Smooth muscle cell (in vitro differentiated cells): ENCODE results near the gene FICD. TPM values are rescaled to one million over a fixed set of nuclear protein-coding genes. Genes with fewer than 3 reads are reported as not detected.
A peak's percentile ranks its signal among the peaks of the same experiment; 100 is the strongest.

Experiments used
- DNase-seq: peaks from one replicate; lab custom pipeline; 2025; ENCODE audit not compliant: unreplicated experiment; lab: John Stamatoyannopoulos, UW
- H2AFZ ChIP-seq: fragments of 200-600 bp; sonication (generic); 2 replicates; pipeline ENCODE4 v1.6.0; 2016; ENCODE audit warnings: antibody characterized with exemption, low read depth, mild to moderate bottlenecking
- H3F3A ChIP-seq: fragments of 200-600 bp; sonication (generic); 2 replicates; pipeline ENCODE4 v1.6.0; 2017; ENCODE audit warnings: antibody characterized with exemption, low read depth
- H3K27ac ChIP-seq: fragments of 200-600 bp; sonication (generic); 2 replicates; pipeline ENCODE4 v1.5.1; 2016; ENCODE audit warnings: low read depth, mild to moderate bottlenecking
- H3K27me3 ChIP-seq: fragments of 200-600 bp; sonication (generic); 2 replicates; pipeline ENCODE4 v1.6.1; 2016; ENCODE audit warnings: low read depth, mild to moderate bottlenecking
- H3K36me3 ChIP-seq: fragments of 200-600 bp; sonication (generic); 2 replicates; pipeline ENCODE4 v1.5.1; 2016; ENCODE audit warnings: low read depth
- H3K4me1 ChIP-seq: fragments of 200-600 bp; sonication (generic); 2 replicates; pipeline ENCODE4 v1.5.1; 2016; ENCODE audit warnings: low read depth
- H3K4me2 ChIP-seq: fragments of 200-600 bp; sonication (generic); 2 replicates; pipeline ENCODE4 v1.6.0; 2016; ENCODE audit warnings: mild to moderate bottlenecking
- H3K4me3 ChIP-seq: fragments of 200-600 bp; sonication (generic); 2 replicates; pipeline ENCODE4 v1.5.1; 2016; ENCODE audit warnings: mild to moderate bottlenecking
- H3K79me2 ChIP-seq: fragments of 200-600 bp; sonication (generic); 2 replicates; pipeline ENCODE4 v1.6.0; 2016; ENCODE audit warnings: low read depth, mild to moderate bottlenecking
- H3K9ac ChIP-seq: fragments of 200-600 bp; sonication (generic); 2 replicates; pipeline ENCODE4 v1.6.0; 2016; ENCODE audit warnings: low read depth
- H3K9me3 ChIP-seq: fragments of 200-600 bp; sonication (generic); replicated peaks from 2 replicates; pipeline ENCODE4 v1.5.1; 2016; ENCODE audit warnings: low read depth
- H4K20me1 ChIP-seq: fragments of 200-600 bp; sonication (generic); 2 replicates; pipeline ENCODE4 v1.6.0; 2016; ENCODE audit warnings: low read depth
- CTCF ChIP-seq: fragments of 200-600 bp; sonication (generic); IDR thresholded peaks from 2 replicates; pipeline ENCODE4 v1.5.1; 2017; ENCODE audit warnings: borderline replicate concordance, mild to moderate bottlenecking, antibody characterized with exemption; ENCODE audit not compliant: insufficient read depth, poor library complexity, severe bottlenecking
- WGBS: methylation state at CpG from one replicate; pipeline ENCODE4 v1.1.7; 2016; ENCODE audit warnings: low lambda C conversion rate; 5-methylcytosine and 5-hydroxymethylcytosine counted together
- polyA plus RNA-seq: library from polyadenylated mRNA; unstranded; fragments of >200 nt; fragmentation: Nextera tagmentation; extraction: Ambion mirVana; gene quantifications from 2 replicates; pipeline ENCODE4 v1.2.1, GENCODE V29; 2016
- total RNA-seq: library from RNA; depleted of rRNA; stranded (reverse); fragments of >200 nt; gene quantifications from 2 replicates; pipeline ENCODE4 v1.2.3, GENCODE V29; 2014

Gene FICD
- total and polyA plus RNA-seq, 2 experiments from 2014 or later, result 6.8 to 7.5 TPM

- Histone ChIP-seq H3K4me2 (peak overlapping the region; percentile 31), H3K9me3 (no peaks in the 10 kb centered on the region), H3K36me3 (no peaks in the 10 kb centered on the region), H2AFZ (no peak overlapping the region), H3K9ac (no peak overlapping the region), H3K79me2 (no peaks in the 10 kb centered on the region), H3K4me1 (no peaks in the 10 kb centered on the region), H4K20me1 (no peaks in the 10 kb centered on the region), H3K4me3 (no peak overlapping the region), H3K27me3 (peaks cover 10% of the 10 kb centered on the region), H3K27ac (no peak overlapping the region), H3F3A (no peaks in the 10 kb centered on the region)
- DNase-seq, result no peak
- TF ChIP-seq CTCF, result no peak
- 74% methylated on average over 6 of the region's 6 CpGs for WGBS
Observed at GRCh38 chr12:108477881-108478259, 37.2 kb upstream of the FICD start.

- no peaks in the 10 kb centered on the region for H3F3A ChIP-seq
- WGBS, result 16% methylated on average over 8 of the region's 8 CpGs
- H2AFZ ChIP-seq, result no peak overlapping the region
- no peaks in the 10 kb centered on the region for H4K20me1 ChIP-seq
- H3K4me1 ChIP-seq, result no peaks in the 10 kb centered on the region
- peaks cover 1% of the 10 kb centered on the region for H3K27me3 ChIP-seq
- DNase-seq, result peak; percentile 8
- peak overlapping the region; percentile 31 for H3K4me2 ChIP-seq
- no peak overlapping the region for H3K4me3 ChIP-seq
- no peak overlapping the region for H3K27ac ChIP-seq
- H3K9me3 ChIP-seq, result no peaks in the 10 kb centered on the region
- no peak for TF ChIP-seq CTCF
- H3K79me2 ChIP-seq, result no peaks in the 10 kb centered on the region
- no peak overlapping the region for H3K9ac ChIP-seq
- no peaks in the 10 kb centered on the region for H3K36me3 ChIP-seq
Observed at GRCh38 chr12:108478611-108479206, 36.4 kb upstream of the FICD start.

- Histone ChIP-seq H3K27me3 (no peaks in the 10 kb centered on the region), H3K36me3 (no peaks in the 10 kb centered on the region), H3F3A (peaks cover 2% of the 10 kb centered on the region), H3K9me3 (no peaks in the 10 kb centered on the region), H2AFZ (no peak overlapping the region), H3K4me2 (peak overlapping the region; percentile 31), H3K79me2 (no peaks in the 10 kb centered on the region), H4K20me1 (no peaks in the 10 kb centered on the region), H3K9ac (no peak overlapping the region), H3K4me3 (no peak overlapping the region), H3K27ac (no peak overlapping the region), H3K4me1 (no peaks in the 10 kb centered on the region)
- WGBS, result 66% methylated on average over 6 of the region's 6 CpGs
- no peak for DNase-seq
- no peak for TF ChIP-seq CTCF
Observed at GRCh38 chr12:108479364-108480070, 35.6 kb upstream of the FICD start.

GRCh38 chr12:108482717-108483212 lies 32.3 kb upstream of the FICD start:
- H3K27ac ChIP-seq, result peak overlapping the region; percentile 32
- no peak overlapping the region for H2AFZ ChIP-seq
- no peak for DNase-seq

More at GRCh38 chr12:108482717-108483212, 32.3 kb upstream of the FICD start:
- Histone ChIP-seq H3K36me3 (no peaks in the 10 kb centered on the region), H3K79me2 (no peaks in the 10 kb centered on the region), H4K20me1 (no peaks in the 10 kb centered on the region), H3K4me2 (peak overlapping the region; percentile 55), H3F3A (peaks cover 4% of the 10 kb centered on the region), H3K27me3 (no peaks in the 10 kb centered on the region), H3K4me1 (no peaks in the 10 kb centered on the region), H3K9me3 (no peaks in the 10 kb centered on the region), H3K4me3 (no peak overlapping the region), H3K9ac (no peak overlapping the region)
- 30% methylated on average over 11 of the region's 11 CpGs for WGBS
- no peak for TF ChIP-seq CTCF
